ENCODE results near the gene MYBPHL.
A peak's percentile ranks its signal among the peaks of the same experiment; 100 is the strongest.

The MYBPHL gene

GRCh38 chr1:109259674-109260557, 46.9 kb downstream of the MYBPHL start:
- ATAC-seq (replicated peaks): no peak
- no peaks in the 10 kb centered on the region for H3K36me3 Mint-ChIP-seq

GRCh38 chr1:109258481-109259466, 48.0 kb downstream of the MYBPHL start:
- no peaks in the 10 kb centered on the region for H3K9me3 Mint-ChIP-seq
- ATAC-seq (replicated peaks) (no peak), DNase-seq (no peak)
- no peak overlapping the region for H3K4me3 Mint-ChIP-seq
- H3K27ac Mint-ChIP-seq: no peak overlapping the region
- H3K4me1 Mint-ChIP-seq: peaks cover 5 to 8% of the 10 kb centered on the region in 2 donors
- H3K36me3 Mint-ChIP-seq: no peaks in the 10 kb centered on the region
- peaks cover 18 to 19% of the 10 kb centered on the region in 2 donors for H3K27me3 Mint-ChIP-seq

More at GRCh38 chr1:109259674-109260557, 46.9 kb downstream of the MYBPHL start:
- Mint-ChIP-seq H3K4me3 (no peak overlapping the region), H3K9me3 (no peaks in the 10 kb centered on the region), H3K4me1 (peaks cover 6 to 11% of the 10 kb centered on the region in 2 donors), H3K27me3 (peaks cover 20% of the 10 kb centered on the region in 2 donors), H3K27ac (peak overlapping the region; percentile 47)
- DNase-seq: no peak

- Mint-ChIP-seq H3K4me1 (peaks cover 6 to 9% of the 10 kb centered on the region in 2 donors), H3K27ac (no peak overlapping the region)
- no peak for DNase-seq
These were observed 49.0 kb downstream of the MYBPHL start for GRCh38 chr1:109257682-109258421.

GRCh38 chr1:109256971-109257681, 49.7 kb downstream of the MYBPHL start:
- H3K36me3 Mint-ChIP-seq: no peaks in the 10 kb centered on the region
- ATAC-seq (replicated peaks): no peak
- H3K4me1 Mint-ChIP-seq: peaks cover 6 to 9% of the 10 kb centered on the region in 2 donors
- H3K4me3 Mint-ChIP-seq: no peak overlapping the region
- no peak overlapping the region for H3K27ac Mint-ChIP-seq
- no peak for DNase-seq
- H3K9me3 Mint-ChIP-seq: no peaks in the 10 kb centered on the region
- peaks cover 14 to 20% of the 10 kb centered on the region in 2 donors for H3K27me3 Mint-ChIP-seq

More at GRCh38 chr1:109257682-109258421, 49.0 kb downstream of the MYBPHL start:
- no peaks in the 10 kb centered on the region for H3K9me3 Mint-ChIP-seq
- ATAC-seq (replicated peaks): no peak
- no peaks in the 10 kb centered on the region for H3K36me3 Mint-ChIP-seq
- H3K4me3 Mint-ChIP-seq: no peak overlapping the region
- H3K27me3 Mint-ChIP-seq: peaks cover 10 to 18% of the 10 kb centered on the region in 2 donors

- Mint-ChIP-seq H3K4me3 (no peak overlapping the region), H3K27me3 (peaks cover 25 to 30% of the 10 kb centered on the region in 2 donors), H3K27ac (no peak overlapping the region), H3K36me3 (no peaks in the 10 kb centered on the region), H3K9me3 (no peaks in the 10 kb centered on the region), H3K4me1 (peaks cover 6 to 10% of the 10 kb centered on the region in 2 donors)
- ATAC-seq (replicated peaks) (no peak), DNase-seq (no peak)
These were observed 50.7 kb downstream of the MYBPHL start for GRCh38 chr1:109256085-109256484.

GRCh38 chr1:109255678-109256077, 51.1 kb downstream of the MYBPHL start:
- no peaks in the 10 kb centered on the region for H3K36me3 Mint-ChIP-seq
- H3K9me3 Mint-ChIP-seq: no peaks in the 10 kb centered on the region
- DNase-seq (no peak), ATAC-seq (replicated peaks) (no peak)
- no peak overlapping the region for H3K4me3 Mint-ChIP-seq
- no peak overlapping the region for H3K27ac Mint-ChIP-seq
- H3K4me1 Mint-ChIP-seq: peaks cover 6 to 14% of the 10 kb centered on the region in 2 donors
- peaks cover 29 to 34% of the 10 kb centered on the region in 2 donors for H3K27me3 Mint-ChIP-seq

- no peak for DNase-seq
These were observed 51.6 kb downstream of the MYBPHL start for GRCh38 chr1:109255097-109255651.

GRCh38 chr1:109254621-109255096, 52.2 kb downstream of the MYBPHL start:
- Mint-ChIP-seq H3K4me1 (peaks cover 6 to 21% of the 10 kb centered on the region in 2 donors), H3K9me3 (no peaks in the 10 kb centered on the region), H3K27ac (no peak overlapping the region), H3K27me3 (peaks cover 34 to 41% of the 10 kb centered on the region in 2 donors), H3K4me3 (no peak overlapping the region), H3K36me3 (no peaks in the 10 kb centered on the region)
- DNase-seq (no peak), ATAC-seq (replicated peaks) (no peak)

More at GRCh38 chr1:109255097-109255651, 51.6 kb downstream of the MYBPHL start:
- Mint-ChIP-seq H3K36me3 (no peaks in the 10 kb centered on the region), H3K27me3 (peaks cover 34 to 39% of the 10 kb centered on the region in 2 donors), H3K9me3 (no peaks in the 10 kb centered on the region), H3K27ac (no peak overlapping the region), H3K4me1 (peaks cover 6 to 19% of the 10 kb centered on the region in 2 donors), H3K4me3 (no peak overlapping the region)
- ATAC-seq (replicated peaks): no peak

GRCh38 chr1:109253803-109254620, 52.8 kb downstream of the MYBPHL start:
- Mint-ChIP-seq H3K9me3 (no peaks in the 10 kb centered on the region), H3K27me3 (peaks cover 34 to 44% of the 10 kb centered on the region in 2 donors), H3K27ac (no peak overlapping the region), H3K4me1 (peaks cover 6 to 25% of the 10 kb centered on the region in 2 donors), H3K36me3 (no peaks in the 10 kb centered on the region), H3K4me3 (no peak overlapping the region)
- DNase-seq: no peak
- ATAC-seq (replicated peaks): no peak

- Mint-ChIP-seq H3K27ac (no peak overlapping the region), H3K4me3 (no peak overlapping the region), H3K36me3 (no peaks in the 10 kb centered on the region), H3K27me3 (peaks cover 35 to 50% of the 10 kb centered on the region in 2 donors), H3K4me1 (peaks cover 8 to 28% of the 10 kb centered on the region in 2 donors), H3K9me3 (no peaks in the 10 kb centered on the region)
- ATAC-seq (replicated peaks) (peak in 1 of 2 donors; percentile 33), DNase-seq (no peak)
These were observed 53.7 kb downstream of the MYBPHL start for GRCh38 chr1:109252893-109253802.

GRCh38 chr1:109252167-109252892, 54.5 kb downstream of the MYBPHL start:
- Mint-ChIP-seq H3K4me3 (no peak overlapping the region), H3K27ac (no peak overlapping the region), H3K36me3 (no peaks in the 10 kb centered on the region), H3K4me1 (peaks cover 8 to 28% of the 10 kb centered on the region in 2 donors), H3K9me3 (no peaks in the 10 kb centered on the region), H3K27me3 (peaks cover 40 to 58% of the 10 kb centered on the region in 2 donors)
- ATAC-seq (replicated peaks) (no peak), DNase-seq (no peak)
